HG03025 (cell line): ENCODE data around the gene PRR3.

Experiments
- ATAC-seq: cut with Tn5 transposase; IDR thresholded peaks from one replicate; pipeline ENCODE4 v1.9.1; 2021; ENCODE audit warnings: mild to moderate bottlenecking, moderate library complexity; ENCODE audit not compliant: unreplicated experiment, low FRiP score

Gene PRR3

GRCh38 chr6:30610065-30610464 lies 53.0 kb downstream of the PRR3 start:
- no peak for ATAC-seq

GRCh38 chr6:30611150-30611855 lies 54.2 kb downstream of the PRR3 start:
- no peak for ATAC-seq

GRCh38 chr6:30611856-30612194 lies 54.7 kb downstream of the PRR3 start:
- no peak for ATAC-seq

GRCh38 chr6:30612213-30612612 lies 55.1 kb downstream of the PRR3 start:
- ATAC-seq, result no peak

- ATAC-seq, result no peak
Observed at GRCh38 chr6:30612687-30613248, 55.7 kb downstream of the PRR3 start.
